ENCODE measurements around the gene CCNL2.
"Not testable (repeated sequence)": the region's sequence is repeated elsewhere in the genome, so short reads cannot be mapped to it uniquely, and the experiment has no call there.

Gene CCNL2

GRCh38 chr1:1420654-1421141, 21.6 kb upstream of the CCNL2 start:
- TF ChIP-seq Cebpa-rat (IDR thresholded peaks at IDR 0.05) = no peak
- Histone ChIP-seq H3K4me2 (peak overlapping the region; percentile 85), H3K27ac (peak overlapping the region; percentile 85)

GRCh38 chr1:1419813-1420653, 20.9 kb upstream of the CCNL2 start:
- Histone ChIP-seq H3K27me3 (no peaks in the 10 kb centered on the region), H3K4me2 (peak overlapping the region; percentile 54), H3K27ac (no peak overlapping the region), H3K9ac (no peak overlapping the region), H3K4me3 (no peak overlapping the region), H3K36me3 (no peaks in the 10 kb centered on the region), H4K20me1 (no peaks in the 10 kb centered on the region), H3K9me3 (no peaks in the 10 kb centered on the region), H3K4me1 (peaks cover 65% of the 10 kb centered on the region)
- no peak for TF ChIP-seq Cebpa-rat (IDR thresholded peaks at IDR 0.05)

More at GRCh38 chr1:1420654-1421141, 21.6 kb upstream of the CCNL2 start:
- Histone ChIP-seq H3K9ac (peak overlapping the region; percentile 73), H3K36me3 (no peaks in the 10 kb centered on the region), H3K4me3 (0 out of 2 replicates have a peak overlapping the region, but pooled peaks have one; percentile 38), H3K27me3 (no peaks in the 10 kb centered on the region), H3K9me3 (no peaks in the 10 kb centered on the region), H3K4me1 (peaks cover 71% of the 10 kb centered on the region), H4K20me1 (no peaks in the 10 kb centered on the region)

- Histone ChIP-seq H3K27ac (peak overlapping the region; percentile 78; the same call in 1 of the 2 replicates), H3K4me1 (peaks cover 59% of the 10 kb centered on the region), H3K9me3 (no peaks in the 10 kb centered on the region), H3K36me3 (no peaks in the 10 kb centered on the region), H4K20me1 (no peaks in the 10 kb centered on the region), H3K4me3 (no peak overlapping the region), H3K27me3 (no peaks in the 10 kb centered on the region), H3K9ac (no peak overlapping the region), H3K4me2 (peak overlapping the region; percentile 54)
- TF ChIP-seq Cebpa-rat (IDR thresholded peaks at IDR 0.05) = no peak
Measured at GRCh38 chr1:1419363-1419812, 20.3 kb upstream of the CCNL2 start.

DNA sequence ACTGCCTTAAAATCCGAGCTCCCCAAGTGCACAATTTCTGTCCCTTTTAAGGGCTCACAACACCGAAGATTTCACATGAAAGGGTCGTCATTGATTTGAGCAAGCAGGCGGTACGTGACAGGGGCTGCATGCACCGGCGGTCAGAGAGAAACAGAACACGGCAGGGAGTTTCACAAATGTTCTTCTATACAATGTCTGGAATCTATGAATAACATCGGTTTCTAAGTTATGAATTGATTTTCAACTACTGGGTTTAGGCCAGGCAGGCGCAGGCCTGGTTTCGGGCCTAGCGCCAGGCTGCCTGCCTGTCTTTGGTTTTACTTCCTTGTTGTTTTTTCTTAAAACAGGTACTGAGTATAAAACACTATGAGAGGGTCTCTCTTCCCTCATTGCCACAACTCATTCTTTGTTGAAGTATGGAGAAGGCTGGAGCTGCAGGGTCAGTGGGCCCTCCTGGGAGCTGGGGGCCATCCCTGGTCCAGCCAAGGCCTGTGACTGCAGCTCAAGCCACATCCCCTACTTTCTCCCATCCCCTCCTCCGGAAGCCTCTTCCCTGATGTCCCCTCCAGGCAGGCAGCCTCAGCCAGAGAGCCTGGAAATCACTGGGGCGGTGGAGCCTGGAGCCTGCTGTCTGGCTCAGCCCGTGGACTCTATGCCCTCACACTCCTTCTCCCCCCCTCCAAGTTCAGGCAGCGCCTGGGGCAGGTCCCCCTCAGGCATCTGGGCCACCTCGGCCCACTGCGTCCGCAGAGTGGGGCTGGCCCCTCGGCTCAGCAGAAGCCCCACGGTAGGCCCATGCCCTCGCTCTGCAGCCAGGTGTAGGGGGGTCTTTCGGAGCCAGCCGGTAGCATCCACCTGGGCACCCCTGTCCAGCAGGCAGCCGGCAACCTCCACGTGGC, 19.6 kb upstream of the CCNL2 start:
- H3K9ac ChIP-seq = peak overlapping the region; percentile 65
- H3K4me2 ChIP-seq = peak overlapping the region; percentile 54
- H4K20me1 ChIP-seq = no peaks in the 10 kb centered on the region
- H3K27ac ChIP-seq = peak overlapping the region; percentile 78
- H3K4me3 ChIP-seq = no peak overlapping the region
- no peaks in the 10 kb centered on the region for H3K36me3 ChIP-seq
- H3K27me3 ChIP-seq = no peaks in the 10 kb centered on the region
- no peak for TF ChIP-seq Cebpa-rat (IDR thresholded peaks at IDR 0.05)
- H3K4me1 ChIP-seq = peaks cover 59% of the 10 kb centered on the region
- no peaks in the 10 kb centered on the region for H3K9me3 ChIP-seq

- peak overlapping the region; percentile 54 for H3K4me2 ChIP-seq
- not testable (repeated sequence) for H3K4me3 ChIP-seq, H3K36me3 ChIP-seq
Measured at GRCh38 chr1:1417825-1418463, 18.8 kb upstream of the CCNL2 start.

DNA sequence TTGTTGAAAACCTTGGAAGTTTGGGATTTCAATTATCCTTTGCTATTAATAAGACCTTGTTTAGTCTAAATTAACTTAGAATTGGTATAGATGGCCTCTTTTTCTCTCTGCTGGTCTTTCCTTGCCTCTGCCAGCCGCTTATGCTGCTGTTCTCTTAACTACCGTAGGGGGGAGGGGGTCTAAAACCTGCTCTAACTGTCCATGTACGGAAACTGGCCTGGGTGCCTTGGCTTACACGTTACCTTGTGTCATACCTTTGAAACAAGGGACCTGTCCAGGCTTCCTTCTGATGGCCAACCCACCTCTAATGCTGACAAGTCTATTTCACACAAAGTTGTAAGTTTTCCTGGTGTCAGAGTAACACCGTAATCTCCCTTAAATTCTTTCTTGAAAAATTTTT, 18.3 kb upstream of the CCNL2 start:
- not testable (repeated sequence) for H3K4me2 ChIP-seq

More at GRCh38 chr1:1417825-1418463, 18.8 kb upstream of the CCNL2 start:
- Histone ChIP-seq H3K4me1 (peaks cover 51% of the 10 kb centered on the region), H3K9ac (peak overlapping the region; percentile 65), H3K27ac (peak overlapping the region; percentile 78)
- H3K9me3 ChIP-seq, H3K27me3 ChIP-seq, H4K20me1 ChIP-seq: not testable (repeated sequence)

DNA sequence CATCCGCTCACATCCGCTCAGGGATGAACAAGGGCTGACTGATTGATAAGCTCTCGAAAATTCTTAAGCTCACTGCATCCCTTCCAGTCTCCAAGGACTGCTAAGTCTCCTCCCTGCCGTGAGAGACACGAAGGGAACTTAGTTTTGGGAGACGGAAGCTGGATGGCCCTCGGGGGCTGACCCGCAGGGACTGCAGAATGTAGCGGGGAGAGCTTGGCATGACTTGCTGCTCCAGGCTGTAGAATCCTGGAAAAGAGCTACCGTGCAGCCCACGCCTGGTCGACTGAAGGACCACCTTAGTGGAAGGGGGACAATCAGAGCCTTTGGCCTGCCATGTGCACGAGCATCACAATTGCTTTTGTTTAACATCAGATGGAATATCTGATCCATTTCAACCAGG, 16.6 kb upstream of the CCNL2 start:
- H3K27ac ChIP-seq = no peak overlapping the region
- H3K4me1 ChIP-seq = peaks cover 29% of the 10 kb centered on the region
- H3K36me3 ChIP-seq = peaks cover 17% of the 10 kb centered on the region
- peaks cover 20% of the 10 kb centered on the region for H3K9me3 ChIP-seq
- TF ChIP-seq Cebpa-rat (IDR thresholded peaks at IDR 0.05) = no peak
- H4K20me1 ChIP-seq = no peaks in the 10 kb centered on the region
- no peak overlapping the region for H3K4me3 ChIP-seq
- no peak overlapping the region for H3K4me2 ChIP-seq
- no peak overlapping the region for H3K9ac ChIP-seq
- H3K27me3 ChIP-seq = no peaks in the 10 kb centered on the region

More for the DNA sequence above, 18.3 kb upstream of the CCNL2 start:
- H3K36me3 ChIP-seq, H3K27ac ChIP-seq, H3K9me3 ChIP-seq, H3K4me3 ChIP-seq, H3K27me3 ChIP-seq, H3K9ac ChIP-seq, H4K20me1 ChIP-seq: not testable (repeated sequence)
- H3K4me1 ChIP-seq = peaks cover 46% of the 10 kb centered on the region

GRCh38 chr1:1412311-1412902, 13.3 kb upstream of the CCNL2 start:
- not testable (repeated sequence) for H3K9ac ChIP-seq, H3K4me3 ChIP-seq, H3K27ac ChIP-seq, H3K27me3 ChIP-seq, H3K4me2 ChIP-seq
- H3K4me1 ChIP-seq = peaks cover 18% of the 10 kb centered on the region
- H3K36me3 ChIP-seq = peaks cover 35% of the 10 kb centered on the region
- H4K20me1 ChIP-seq = peaks cover 24% of the 10 kb centered on the region
- peaks cover 25% of the 10 kb centered on the region for H3K9me3 ChIP-seq

- H3K4me3 ChIP-seq = no peak overlapping the region
- no peak overlapping the region for H3K9ac ChIP-seq
- peaks cover 17% of the 10 kb centered on the region for H3K4me1 ChIP-seq
- no peaks in the 10 kb centered on the region for H3K27me3 ChIP-seq
- peaks cover 25% of the 10 kb centered on the region for H4K20me1 ChIP-seq
- peaks cover 25% of the 10 kb centered on the region for H3K9me3 ChIP-seq
- no peak overlapping the region for H3K27ac ChIP-seq
- no peak overlapping the region for H3K4me2 ChIP-seq
- TF ChIP-seq Cebpa-rat (IDR thresholded peaks at IDR 0.05) = no peak
- peaks cover 35% of the 10 kb centered on the region for H3K36me3 ChIP-seq
Measured at GRCh38 chr1:1411626-1412025, 12.5 kb upstream of the CCNL2 start.

GRCh38 chr1:1410238-1410637, 11.1 kb upstream of the CCNL2 start:
- not testable (repeated sequence) for H3K4me3 ChIP-seq, H3K27me3 ChIP-seq, H3K9ac ChIP-seq, H3K27ac ChIP-seq, H3K4me2 ChIP-seq
- Histone ChIP-seq H3K36me3 (peaks cover 46% of the 10 kb centered on the region), H3K9me3 (peaks cover 25% of the 10 kb centered on the region), H4K20me1 (peaks cover 37% of the 10 kb centered on the region), H3K4me1 (peaks cover 29% of the 10 kb centered on the region)
